T follicular helper cell (primary cell): ENCODE data around the gene BAZ1A.
"Not testable (repeated sequence)": the region's sequence is repeated elsewhere in the genome, so short reads cannot be mapped to it uniquely, and the experiment has no call there.

Experiments used
- DNase-seq: peaks from one replicate; pipeline ENCODE4 v3.0.0-alpha.2; 2020; ENCODE audit warnings: low read depth

Gene BAZ1A

DNA sequence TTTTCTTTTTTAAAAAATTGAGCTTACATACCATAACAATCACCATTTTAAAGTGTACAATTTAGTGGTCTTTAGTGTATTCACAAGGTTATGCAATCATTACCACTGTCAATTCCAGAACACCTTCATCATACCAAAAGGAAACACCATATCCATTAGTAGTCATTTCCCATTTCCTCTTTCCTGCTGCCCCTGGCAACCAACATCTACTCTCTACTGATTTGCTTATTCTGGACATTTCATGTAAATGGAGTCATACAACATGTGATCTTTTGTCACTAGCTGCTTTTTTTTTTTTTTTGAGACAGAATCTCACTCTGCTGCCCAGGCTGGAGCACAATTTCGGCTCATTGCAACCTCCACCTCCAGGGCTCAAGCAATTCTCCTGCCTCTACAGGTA lies 93.9 kb downstream of the BAZ1A start:
- DNase-seq = no peak

DNA sequence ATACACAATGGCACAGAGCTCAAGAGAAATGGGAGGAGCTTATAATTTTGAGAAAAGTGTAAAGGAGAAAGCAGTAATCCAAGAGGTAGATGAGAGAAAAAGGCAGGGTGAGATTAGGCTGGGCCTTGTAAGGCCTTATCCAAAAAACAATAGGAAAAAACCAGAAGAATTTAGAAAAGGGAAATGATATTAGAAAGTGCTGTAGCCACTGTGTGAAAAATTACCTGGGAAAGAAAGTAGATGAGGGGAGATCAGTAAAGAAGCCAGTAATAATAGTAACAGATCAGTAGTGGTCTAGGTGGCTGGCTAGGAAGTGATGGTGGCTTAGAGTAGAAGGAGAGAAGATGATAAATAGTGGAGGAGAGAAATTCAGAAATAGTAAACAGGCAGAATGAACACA lies 94.5 kb downstream of the BAZ1A start:
- DNase-seq = no peak

DNA sequence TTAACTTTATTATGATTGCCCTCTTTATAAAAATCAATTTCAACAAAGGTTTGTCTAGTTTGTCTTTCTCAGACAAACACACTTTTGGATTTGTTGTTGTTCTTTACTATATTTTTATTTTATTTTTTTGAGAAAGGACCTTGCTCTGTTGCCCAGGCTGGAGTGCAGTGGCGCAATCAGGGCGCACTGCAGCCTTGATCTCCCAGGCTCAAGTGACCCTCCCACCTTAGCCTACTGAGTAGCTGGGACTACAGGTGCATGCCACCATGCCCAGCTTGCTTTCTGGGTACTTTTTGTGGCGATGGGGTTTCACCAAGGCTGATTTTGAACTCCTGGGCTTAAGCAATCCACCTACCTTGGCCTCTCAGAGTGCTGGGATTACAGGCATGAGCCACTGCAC lies 96.4 kb downstream of the BAZ1A start:
- no peak for DNase-seq

DNA sequence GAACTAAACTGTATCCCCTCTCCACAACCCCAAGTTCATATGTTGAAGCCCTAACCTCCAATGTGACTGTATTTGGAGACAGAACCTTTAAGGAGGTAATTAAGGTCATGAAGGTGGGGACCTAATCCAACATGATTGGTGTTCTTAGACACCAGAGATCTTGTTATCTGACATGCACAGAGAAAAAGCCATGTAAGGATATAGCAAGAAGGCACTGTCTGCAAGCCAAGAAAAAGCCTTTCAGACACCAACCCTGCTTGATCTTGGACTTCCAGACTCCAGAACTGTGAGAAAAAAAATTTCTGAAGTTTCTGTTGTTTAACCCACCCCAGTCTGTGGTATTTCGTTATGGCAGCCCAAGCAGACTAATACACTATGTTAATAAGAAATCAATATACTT lies 98.5 kb downstream of the BAZ1A start:
- DNase-seq = no peak

DNA sequence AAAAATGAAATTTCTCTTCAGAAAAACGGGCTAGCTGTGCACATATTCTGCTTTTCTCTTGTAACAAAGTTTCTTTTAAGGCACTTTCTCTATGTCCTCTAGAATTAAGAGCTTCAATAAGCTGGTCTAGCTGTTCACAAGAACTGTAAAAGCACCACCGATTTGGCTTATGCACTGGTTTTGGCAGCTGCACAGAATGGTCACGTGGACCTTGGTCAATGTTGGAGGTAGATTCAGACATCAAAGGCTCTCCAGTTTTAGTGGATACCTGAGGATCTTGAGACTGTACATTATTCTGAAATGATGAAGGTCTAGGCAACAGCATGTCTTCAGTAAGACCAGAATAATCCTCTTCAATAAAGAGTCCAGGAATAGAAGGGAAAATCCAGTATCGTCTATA lies 99.2 kb downstream of the BAZ1A start:
- no peak for DNase-seq

DNA sequence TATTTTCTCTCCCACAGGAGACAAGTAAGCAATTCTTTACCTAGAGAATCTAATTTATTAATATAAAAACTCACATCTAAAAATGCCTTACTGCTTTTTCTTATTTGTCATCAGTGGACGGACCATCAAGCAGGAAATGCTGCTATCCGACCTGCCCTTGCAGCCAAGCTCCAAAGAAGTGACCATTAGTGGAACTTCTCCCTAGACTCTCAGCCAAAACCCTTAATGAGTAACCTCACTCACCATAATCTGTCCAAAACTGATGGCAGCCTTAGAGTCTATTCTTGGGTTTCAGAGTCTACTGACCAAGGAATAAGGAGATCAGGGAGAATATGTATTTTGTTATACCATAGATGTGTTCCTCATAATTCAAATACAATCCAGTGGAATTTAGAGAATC lies 99.8 kb downstream of the BAZ1A start:
- DNase-seq = no peak

DNA sequence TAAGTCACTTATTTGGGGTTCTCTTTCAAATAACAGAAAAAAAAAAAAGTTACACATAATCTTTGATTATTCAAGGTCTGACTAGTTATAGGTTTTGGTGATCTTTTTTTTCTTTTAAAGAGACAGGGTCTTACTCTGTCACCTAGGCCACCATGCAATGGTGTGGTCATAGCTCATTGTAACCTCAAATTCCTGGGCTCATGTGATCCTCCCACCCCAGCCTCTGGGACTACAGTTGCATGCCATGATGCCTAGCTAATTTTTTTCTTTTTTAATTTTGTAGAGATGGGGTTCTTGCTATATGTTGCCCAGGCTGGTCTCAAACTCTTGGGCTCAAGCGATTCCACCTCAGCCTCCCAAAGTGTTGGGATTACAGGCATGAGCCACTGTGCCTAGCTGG lies 104.3 kb downstream of the BAZ1A start:
- no peak for DNase-seq

DNA sequence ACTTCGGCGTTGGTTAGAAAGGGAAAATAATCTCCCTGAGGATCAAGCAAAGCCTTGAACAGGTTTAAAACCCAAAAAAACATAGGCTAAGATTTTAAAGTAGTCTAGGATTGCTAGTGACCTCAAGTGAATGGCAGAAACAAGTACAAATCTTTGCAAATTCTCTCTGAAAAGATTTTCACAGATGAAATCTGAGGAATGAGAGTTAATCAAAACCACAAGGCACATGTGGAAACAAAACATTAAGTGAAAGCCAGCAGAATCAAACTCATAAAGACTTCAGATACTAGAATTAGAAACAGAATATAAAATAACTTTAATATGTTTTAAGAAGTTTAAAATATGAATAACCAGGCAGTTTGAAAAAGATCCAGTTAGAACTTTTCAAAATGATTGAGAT lies 108.6 kb downstream of the BAZ1A start:
- DNase-seq = no peak

DNA sequence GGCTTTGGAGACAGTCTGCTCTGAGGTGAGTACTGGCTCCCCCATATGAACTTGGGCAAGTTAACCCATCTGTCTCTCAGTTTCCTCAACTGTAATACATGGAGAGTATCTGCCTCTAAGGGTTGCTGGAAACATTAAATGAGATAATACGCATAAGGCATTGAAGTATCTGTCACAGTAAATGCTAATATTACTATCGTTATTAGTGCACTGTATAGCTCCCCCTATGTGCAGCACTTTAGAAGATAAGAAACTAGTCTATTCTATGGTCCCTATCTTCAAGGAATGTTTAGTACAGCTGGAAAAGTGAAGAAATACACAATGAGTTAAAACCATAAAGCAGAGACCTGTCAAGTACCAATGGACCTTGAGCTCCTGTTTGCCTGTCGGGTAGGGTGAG lies 109.1 kb downstream of the BAZ1A start:
- no peak for DNase-seq

DNA sequence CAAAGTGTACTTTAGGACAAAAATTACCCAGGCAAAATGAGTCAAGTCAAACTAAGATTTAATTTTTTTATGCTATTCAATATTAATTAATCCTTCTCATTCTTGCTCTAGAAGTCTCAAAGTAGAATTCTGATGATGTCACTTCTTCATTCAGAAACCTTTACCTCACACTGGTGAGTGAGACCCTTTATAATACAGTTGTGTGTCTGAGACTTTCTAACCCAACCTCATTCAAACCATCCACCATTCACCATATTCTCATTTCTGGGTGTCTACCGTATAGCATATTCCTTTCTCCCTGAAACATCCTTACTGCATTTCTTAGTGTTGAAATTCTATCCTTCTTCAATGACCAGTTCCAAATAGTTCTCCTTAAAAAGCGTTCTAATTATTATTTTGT lies 119.9 kb downstream of the BAZ1A start:
- no peak for DNase-seq

DNA sequence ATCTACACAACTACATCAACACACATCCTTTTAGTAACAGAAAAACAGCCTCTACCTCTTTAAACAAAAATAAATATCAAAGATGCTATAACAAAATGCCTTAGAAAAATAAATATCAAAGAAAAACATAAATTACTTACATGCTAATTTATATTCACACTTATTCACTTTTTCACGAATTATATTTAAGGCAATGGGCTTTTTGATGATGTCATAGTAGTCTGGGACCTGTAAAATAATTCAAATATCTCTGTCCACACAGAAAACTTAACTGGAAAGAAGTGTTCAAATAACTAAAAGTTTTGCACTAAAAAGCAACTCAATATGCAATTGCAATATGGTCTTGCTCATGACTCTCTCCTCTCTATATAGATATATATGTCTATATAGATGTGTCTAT lies 120.5 kb downstream of the BAZ1A start:
- no peak for DNase-seq

DNA sequence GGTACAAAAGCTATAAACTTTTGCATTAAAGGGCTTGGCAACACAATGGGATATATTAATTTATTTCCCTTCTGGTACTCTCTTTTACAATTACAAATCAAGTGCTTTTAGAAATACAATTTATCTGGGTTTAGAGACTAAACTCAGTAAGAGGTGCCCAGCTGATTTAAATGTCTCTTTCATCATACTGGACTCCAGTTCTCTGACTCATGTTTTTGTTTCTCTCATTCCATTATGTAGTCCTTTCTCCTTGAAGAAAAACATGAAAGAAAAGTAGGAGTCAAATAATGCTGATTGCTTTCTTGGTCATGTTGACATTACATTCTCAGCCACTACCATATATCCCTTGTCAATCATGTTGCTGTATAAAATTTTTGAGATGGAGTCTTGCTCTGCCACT lies 124.5 kb downstream of the BAZ1A start:
- no peak for DNase-seq

DNA sequence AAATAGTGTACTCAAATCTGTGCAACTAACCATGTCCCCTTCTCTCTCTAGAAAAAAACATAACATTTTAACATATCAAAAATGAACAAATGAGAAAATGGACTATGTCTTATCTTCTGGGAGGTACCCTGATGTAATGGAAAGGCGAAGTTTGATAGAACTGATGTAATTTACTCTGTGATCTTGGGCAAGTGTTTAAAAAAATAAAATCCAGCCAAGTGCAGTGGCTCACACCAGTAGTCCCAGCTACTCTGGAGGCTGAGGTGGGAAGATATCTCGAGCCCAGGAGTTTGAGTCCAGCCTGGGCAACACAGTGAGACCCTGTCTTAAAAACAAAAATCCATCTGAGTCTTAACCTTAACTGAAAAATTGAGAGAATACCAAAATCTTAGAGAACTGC lies 124.9 kb downstream of the BAZ1A start:
- DNase-seq = no peak

DNA sequence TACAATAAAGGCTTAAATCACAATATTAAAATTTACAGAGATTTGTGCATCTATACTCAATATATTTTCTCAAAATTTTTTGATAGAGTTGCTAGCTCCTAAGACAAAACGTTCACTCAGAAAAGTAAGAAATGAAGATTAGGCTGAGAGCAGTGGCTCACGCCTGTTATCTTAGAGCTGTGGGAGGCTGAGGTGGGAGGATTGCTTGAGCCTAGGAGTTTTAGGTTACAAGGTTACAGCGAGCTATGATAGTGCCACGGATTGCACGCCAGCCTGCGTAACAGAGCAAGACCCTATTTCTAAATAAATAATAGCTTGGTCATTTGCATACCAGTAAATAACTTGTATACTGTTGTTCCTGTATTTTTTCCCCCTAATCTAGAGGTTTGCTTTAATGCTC lies 125.8 kb downstream of the BAZ1A start:
- DNase-seq = no peak

DNA sequence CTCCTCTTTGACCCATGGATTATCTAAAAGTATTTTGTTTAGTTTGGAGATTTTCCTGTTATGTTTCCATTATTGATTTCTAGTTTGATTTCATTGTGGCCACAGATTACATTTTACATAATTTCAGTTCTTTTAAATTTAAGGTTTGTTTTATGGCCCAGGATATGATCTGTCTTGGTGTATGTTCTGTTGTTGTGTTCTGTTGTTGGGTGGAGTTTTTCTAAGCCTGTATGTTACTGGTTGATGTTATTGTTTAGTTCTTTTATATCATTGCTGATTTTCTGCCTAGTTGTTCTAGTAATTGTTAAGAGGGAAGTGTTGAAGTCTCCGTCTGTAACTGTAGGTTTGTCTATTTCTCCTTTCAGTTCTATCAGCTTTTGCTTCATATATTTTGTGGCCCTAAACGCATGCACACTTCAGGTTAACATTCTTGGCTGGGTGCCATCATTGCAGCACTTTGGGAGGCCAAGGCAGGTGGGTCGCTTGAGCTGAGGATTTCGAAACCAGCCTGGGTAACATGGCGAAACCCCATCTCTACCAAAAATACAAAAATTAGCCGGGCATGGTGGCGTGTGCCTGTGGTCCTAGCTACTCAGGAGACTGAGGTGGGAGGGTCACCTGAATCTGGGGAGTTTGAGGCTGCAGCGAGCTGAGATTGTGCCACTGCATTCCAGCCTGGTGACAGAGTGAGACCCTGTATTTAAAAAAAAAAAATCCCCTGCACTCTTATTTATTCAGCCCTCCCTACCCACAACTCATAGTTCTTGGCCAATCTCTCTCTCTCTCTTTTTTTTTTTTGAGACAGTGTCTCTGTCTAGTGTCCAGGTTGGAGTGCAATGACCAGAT lies 132.7 kb downstream of the BAZ1A start:
- no peak for DNase-seq

DNA sequence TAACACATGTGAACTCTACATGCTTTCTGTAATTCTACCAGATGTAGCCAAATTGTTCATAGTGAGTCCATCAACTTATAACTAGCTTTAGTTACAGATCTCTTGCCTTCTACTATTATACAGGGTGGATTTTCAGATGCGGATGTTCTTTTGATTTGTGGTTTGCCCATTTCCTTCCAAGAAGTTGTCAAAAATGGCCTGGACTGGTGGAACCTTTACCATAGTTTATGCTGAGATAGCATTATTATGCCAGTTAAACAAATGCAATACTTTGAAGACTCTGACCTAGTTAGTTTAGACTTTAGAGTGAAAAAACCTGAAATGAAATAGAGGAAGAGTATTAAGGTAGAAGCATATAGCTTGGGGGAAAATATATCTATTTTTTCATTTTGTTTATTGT lies 133.3 kb downstream of the BAZ1A start:
- DNase-seq = no peak

DNA sequence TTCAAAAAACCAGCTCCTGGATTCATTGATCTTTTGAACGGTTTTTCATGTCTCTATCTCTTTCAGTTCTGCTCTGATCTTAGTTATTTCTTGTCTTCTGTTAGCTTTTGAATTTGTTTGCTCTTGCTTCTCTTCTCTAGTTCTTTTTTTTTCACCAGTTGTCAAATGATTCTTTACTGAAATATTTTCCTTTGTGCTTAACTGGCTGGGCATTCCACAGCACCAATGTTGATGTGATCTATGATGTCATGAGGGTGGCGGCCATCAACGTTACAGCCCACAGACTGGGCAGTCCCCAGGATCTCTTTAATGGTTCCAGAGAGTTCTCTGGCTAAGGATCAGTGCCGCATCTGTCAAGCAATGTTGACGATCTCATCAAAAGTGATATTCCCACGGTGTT lies 135.0 kb downstream of the BAZ1A start:
- DNase-seq = not testable (repeated sequence)

DNA sequence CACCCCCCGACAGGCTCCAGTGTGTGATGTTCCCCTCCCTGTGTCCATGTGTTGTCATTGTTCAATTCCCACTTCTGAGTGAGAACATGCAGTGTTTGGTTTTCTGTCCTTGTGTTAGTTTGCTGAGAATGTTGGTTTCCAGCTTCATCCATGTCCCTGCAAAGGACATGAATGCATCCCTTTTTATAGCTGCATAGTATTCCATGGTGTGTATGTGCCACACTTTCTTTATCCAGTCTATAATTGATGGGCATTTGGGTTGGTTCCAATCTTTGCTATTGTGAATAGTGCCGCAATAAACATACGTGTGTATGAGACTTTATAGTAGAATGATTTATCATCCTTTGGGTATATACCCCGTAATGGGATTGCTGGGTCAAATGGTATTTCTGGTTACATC lies 138.1 kb downstream of the BAZ1A start:
- not testable (repeated sequence) for DNase-seq

DNA sequence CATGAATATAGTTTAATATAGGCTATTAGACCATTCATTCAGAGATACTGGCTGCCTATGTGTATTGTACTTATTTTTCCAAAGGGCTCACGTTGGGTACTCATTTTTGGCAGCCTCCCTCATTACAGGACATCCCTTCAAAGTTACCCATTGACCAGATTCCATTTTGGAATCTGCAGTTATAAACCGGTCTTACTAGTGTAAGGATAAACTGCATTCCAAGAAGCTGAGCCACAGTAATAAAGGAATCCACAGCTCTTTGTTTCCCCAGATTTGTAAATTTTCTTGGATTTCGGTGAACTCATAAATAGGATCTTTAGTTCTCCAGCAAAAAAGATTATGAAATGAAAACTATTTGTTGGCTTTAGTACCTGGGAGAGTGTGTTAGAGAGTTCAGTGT lies 141.9 kb downstream of the BAZ1A start:
- no peak for DNase-seq

DNA sequence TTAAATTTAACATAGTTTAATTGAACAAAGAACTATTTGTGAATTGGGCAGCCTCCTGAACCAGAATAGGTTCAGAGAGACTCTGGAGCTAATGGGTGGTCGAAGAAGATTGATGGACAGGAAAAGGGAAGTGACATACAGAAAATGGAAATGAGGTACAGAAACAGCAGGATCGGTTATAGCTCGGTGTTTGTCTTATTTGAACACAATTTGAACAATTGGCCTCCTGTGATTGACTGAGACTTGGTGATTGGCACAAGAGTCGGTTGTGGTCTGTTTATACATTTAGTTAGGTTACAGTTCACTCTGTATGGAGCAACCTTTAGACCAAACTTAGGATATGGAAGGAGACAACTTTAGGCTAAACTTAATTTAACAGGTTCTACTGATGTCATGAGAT lies 142.4 kb downstream of the BAZ1A start:
- DNase-seq = no peak

DNA sequence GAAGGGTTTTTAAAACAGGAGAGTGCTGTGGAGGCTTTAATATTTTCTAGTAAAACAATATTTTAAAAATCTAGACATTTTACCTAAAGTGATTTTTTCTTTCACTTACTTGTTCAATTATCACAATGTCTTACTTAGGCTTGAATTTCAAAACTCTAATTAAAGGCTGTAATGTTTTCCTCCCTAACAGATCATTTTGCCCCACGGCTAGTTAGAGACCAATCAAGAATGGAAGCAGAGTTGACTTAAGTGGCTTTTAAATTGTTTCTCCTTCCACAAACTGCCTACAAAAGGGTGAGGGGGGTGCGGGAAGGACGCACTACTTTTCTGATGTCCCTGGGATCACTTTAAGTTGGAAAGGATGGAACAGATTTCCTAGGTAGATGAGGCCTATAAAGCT lies 151.3 kb downstream of the BAZ1A start:
- no peak for DNase-seq

DNA sequence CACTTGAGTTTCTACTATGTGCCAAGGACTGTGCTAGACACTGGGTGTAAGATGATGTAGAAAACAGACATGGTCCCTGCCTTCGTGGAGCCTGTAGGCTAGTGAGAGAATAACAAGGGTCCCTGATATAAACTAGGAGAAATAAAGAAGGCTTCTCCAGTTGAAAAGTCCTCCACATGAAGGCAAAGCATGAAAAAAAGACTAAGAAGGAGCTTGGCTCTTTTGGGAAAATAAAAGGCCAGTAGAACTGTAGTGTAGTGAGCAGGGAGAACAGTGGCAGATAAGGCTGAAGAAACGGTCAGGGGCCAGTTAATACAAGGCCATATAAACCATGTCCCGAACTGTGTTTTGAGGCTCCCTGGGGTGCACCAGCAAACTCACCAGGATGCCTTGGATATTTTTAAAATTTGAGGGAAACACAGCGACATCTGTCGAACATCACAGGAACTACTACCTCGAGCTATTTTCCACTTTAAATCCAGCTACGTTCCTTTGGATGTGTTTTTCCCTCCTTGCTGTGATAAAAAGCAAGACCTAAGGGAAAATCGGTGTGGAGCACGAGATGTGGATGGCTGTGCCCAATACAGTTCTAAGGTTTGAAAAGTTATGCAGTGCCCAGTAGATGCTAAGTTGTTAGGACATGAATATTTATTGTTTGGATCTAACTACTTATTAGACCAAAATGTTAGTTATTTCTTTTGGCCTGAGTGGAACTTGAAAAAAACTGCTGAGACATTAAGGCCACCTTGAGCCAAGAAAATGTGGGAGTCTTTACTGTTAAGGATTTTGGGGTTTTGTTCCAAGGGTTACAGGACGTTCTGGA lies 152.2 kb downstream of the BAZ1A start:
- no peak for DNase-seq

DNA sequence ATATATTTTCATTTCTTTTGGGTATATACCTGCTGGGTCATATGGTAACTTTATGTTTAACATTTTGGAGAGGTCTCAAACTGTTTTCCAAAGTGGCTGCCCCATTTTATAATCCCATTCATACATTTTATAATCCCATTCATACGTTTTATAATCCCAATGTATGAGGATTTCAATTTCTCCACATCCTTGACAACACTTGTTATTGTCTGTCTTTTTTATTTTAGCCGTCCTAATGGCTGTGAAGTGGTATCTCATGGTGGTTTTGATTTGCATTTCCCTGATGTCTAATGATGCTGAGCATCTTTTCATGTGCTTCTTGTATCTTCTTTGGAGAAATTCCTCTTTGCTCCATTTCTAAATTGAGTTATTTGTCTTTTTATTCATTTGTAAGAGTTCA lies 154.0 kb downstream of the BAZ1A start:
- no peak for DNase-seq
